Liver (tissue), 9 donors: ENCODE data around the gene ATP6V1E1. TPM values are rescaled to one million over a fixed set of nuclear protein-coding genes. Genes with fewer than 3 reads are reported as not detected.

Experiments used
- DNase-seq: peaks from one replicate; pipeline ENCODE4 v3.0.0-alpha.2; 2017; ENCODE audit warnings: low spot score
- H3K27ac ChIP-seq, 2 donors: one replicate each; pipeline ENCODE4 v1.7.0; 2013; ENCODE audit warnings: inconsistent platforms in 2 of 2, low read length in 2 of 2, control low read depth in 1 of 2, low read depth in 1 of 2, mild to moderate bottlenecking in 1 of 2
- H3K27me3 ChIP-seq, 4 donors: one replicate each; pipeline versions ENCODE4 v1.6.1 to v1.7.0; 2013; ENCODE audit warnings: low read length in 3 of 4, inconsistent platforms in 1 of 4, mild to moderate bottlenecking in 1 of 4, moderate library complexity in 1 of 4; ENCODE audit not compliant: control insufficient read depth in 4 of 4, insufficient read depth in 4 of 4
- H3K36me3 ChIP-seq, 4 donors: one replicate each; pipeline versions ENCODE4 v1.6.1 to v1.7.0; 2013; ENCODE audit warnings: low read length in 3 of 4, mild to moderate bottlenecking in 3 of 4, low read depth in 1 of 4, moderate library complexity in 1 of 4; ENCODE audit not compliant: control insufficient read depth in 4 of 4, insufficient read depth in 3 of 4
- H3K4me1 ChIP-seq, 4 donors: one replicate each; pipeline versions ENCODE4 v1.6.1 to v1.7.0; 2013; ENCODE audit warnings: low read length in 3 of 4, mild to moderate bottlenecking in 3 of 4, moderate library complexity in 1 of 4; ENCODE audit not compliant: control insufficient read depth in 4 of 4, insufficient read depth in 4 of 4
- H3K4me3 ChIP-seq, 3 donors: one replicate each; pipeline versions ENCODE4 v1.6.1 to v1.7.0; 2013; ENCODE audit warnings: low read length in 3 of 3, control low read depth in 1 of 3, low read depth in 1 of 3, mild to moderate bottlenecking in 1 of 3
- H3K9ac ChIP-seq, 2 donors: one replicate each; pipeline ENCODE4 v1.7.0; 2013; ENCODE audit warnings: low read length in 2 of 2, mild to moderate bottlenecking in 2 of 2, moderate library complexity in 2 of 2, control low read depth in 1 of 2, low read depth in 1 of 2
- H3K9me3 ChIP-seq, 4 donors: one replicate each; pipeline versions ENCODE4 v1.6.1 to v1.7.0; 2013; ENCODE audit warnings: low read length in 3 of 4; ENCODE audit not compliant: control insufficient read depth in 4 of 4
- CTCF ChIP-seq: fragments of 150-350 bp; IDR thresholded peaks from 2 replicates; pipeline ENCODE4 v1.5.1; 2017; ENCODE audit warnings: improper control_type of control experiment, low read depth, low read length; ENCODE audit not compliant: missing input control
- EGR1 ChIP-seq, 2 donors: IDR thresholded peaks; 2 replicates each; pipeline ENCODE4 v1.6.1; 2016 to 2018; ENCODE audit warnings: antibody characterized with exemption in 2 of 2, low read depth in 2 of 2
- FOXA1 ChIP-seq: IDR thresholded peaks from 2 replicates; pipeline ENCODE4 v1.6.1; 2016; ENCODE audit warnings: antibody characterized with exemption
- FOXA2 ChIP-seq: IDR thresholded peaks from 2 replicates; pipeline ENCODE4 v1.6.1; 2016; ENCODE audit warnings: antibody characterized with exemption
- GABPA ChIP-seq, 2 donors: IDR thresholded peaks in 1 of 2; conservative IDR thresholded peaks in 1 of 2; 2 replicates each; pipeline ENCODE4 v1.6.1; 2016; ENCODE audit warnings: antibody characterized with exemption in 2 of 2, mild to moderate bottlenecking in 1 of 2, moderate library complexity in 1 of 2
- HNF4A ChIP-seq, 2 donors: conservative IDR thresholded peaks; 2 replicates each; pipeline ENCODE4 v1.6.1; 2016; ENCODE audit warnings: antibody characterized with exemption in 2 of 2, mild to moderate bottlenecking in 2 of 2
- HNF4G ChIP-seq: IDR thresholded peaks from 2 replicates; pipeline ENCODE4 v1.6.1; 2016; ENCODE audit warnings: antibody characterized with exemption
- JUND ChIP-seq, 2 donors: IDR thresholded peaks; 2 replicates each; pipeline ENCODE4 v1.6.1; 2016; ENCODE audit warnings: antibody characterized with exemption in 2 of 2
- RAD21 ChIP-seq, 2 donors: IDR thresholded peaks; 2 replicates each; pipeline ENCODE4 v1.6.1; 2016; ENCODE audit warnings: antibody characterized with exemption in 2 of 2, mild to moderate bottlenecking in 2 of 2
- REST ChIP-seq: IDR thresholded peaks from 2 replicates; pipeline ENCODE4 v1.6.1; 2016; ENCODE audit warnings: antibody characterized with exemption, mild to moderate bottlenecking
- RXRA ChIP-seq, 2 donors: IDR thresholded peaks; 2 replicates each; pipeline ENCODE4 v1.6.1; 2017 to 2018; ENCODE audit warnings: antibody characterized with exemption in 2 of 2, mild to moderate bottlenecking in 1 of 2
- SP1 ChIP-seq: IDR thresholded peaks from 2 replicates; pipeline ENCODE4 v1.6.1; 2018; ENCODE audit warnings: antibody characterized with exemption, mild to moderate bottlenecking
- TAF1 ChIP-seq: conservative IDR thresholded peaks from 2 replicates; pipeline ENCODE4 v1.6.1; 2016; ENCODE audit warnings: antibody characterized with exemption, mild to moderate bottlenecking
- YY1 ChIP-seq: IDR thresholded peaks from 2 replicates; pipeline ENCODE4 v1.6.1; 2016; ENCODE audit warnings: antibody characterized with exemption, mild to moderate bottlenecking
- ZBTB33 ChIP-seq: IDR thresholded peaks from 2 replicates; pipeline ENCODE4 v1.6.1; 2016; ENCODE audit warnings: antibody characterized with exemption
- WGBS: extraction: QIAGEN DNeasy Blood & Tissue Kit; methylation state at CpG from one replicate; pipeline ENCODE4 v1.1.7; 2013; 5-methylcytosine and 5-hydroxymethylcytosine counted together
- polyA plus RNA-seq, 2 donors: library from polyadenylated mRNA; stranded (reverse) in 1 of 2; unstranded in 1 of 2; fragments of 200-250 nt in 1 of 2; fragments of >200 nt in 1 of 2; fragmentation: Nextera tagmentation in 1 of 2; extraction: Ambion mirVana in 1 of 2; gene quantifications; one replicate each; pipeline versions ENCODE4 v1.2.1 to v1.2.3, GENCODE V29; 2013 to 2015
- total RNA-seq, 2 donors: library from RNA; depleted of rRNA; stranded (reverse); fragments of >200 nt; gene quantifications; one replicate each; pipeline ENCODE4 v1.2.3, GENCODE V29; 2014
- TF ChIP-seq, protein P1 (sequence below): IDR thresholded peaks from 2 replicates; pipeline ENCODE4 v1.6.1; 2016; ENCODE audit warnings: antibody characterized with exemption
- donor health status: healthy.
- donor health status: healthy.
- donor health status: healthy.
- donor health status: healthy.
- donor health status: healthy.

ATP6V1E1 gene
- total and polyA plus RNA-seq, 4 donors = 44.6 to 53.1 (median 49.1) TPM

GRCh38 chr22:17601031-17601430 lies 27.5 kb downstream of the ATP6V1E1 start (continued):
- TF ChIP-seq REST (no peak), CTCF (no peak), TAF1 (no peak)
- TF ChIP-seq, protein P1, sequence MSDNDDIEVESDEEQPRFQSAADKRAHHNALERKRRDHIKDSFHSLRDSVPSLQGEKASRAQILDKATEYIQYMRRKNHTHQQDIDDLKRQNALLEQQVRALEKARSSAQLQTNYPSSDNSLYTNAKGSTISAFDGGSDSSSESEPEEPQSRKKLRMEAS = no peak

- Histone ChIP-seq H3K9me3 (no peaks in the 10 kb centered on the region), H3K27ac (no peak overlapping the region), H3K36me3 (peaks cover 11 to 54% (median 52%) of the 10 kb centered on the region in 4 donors), H3K27me3 (no peaks in the 10 kb centered on the region), H3K4me3 (no peak overlapping the region), H3K9ac (no peak overlapping the region), H3K4me1 (no peaks in the 10 kb centered on the region)
- TF ChIP-seq FOXA1 = no peak
- no peak for TF ChIP-seq ZBTB33
- TF ChIP-seq HNF4G = no peak
- no peak for TF ChIP-seq RAD21 (IDR thresholded peaks at IDR 0.05)
- no peak for TF ChIP-seq JUND (IDR thresholded peaks at IDR 0.05)
- TF ChIP-seq, protein P1 = no peak
- TF ChIP-seq HNF4A (conservative IDR thresholded peaks at IDR 0.05) = no peak
- WGBS = 98% methylated on average over 4 of the region's 4 CpGs
- DNase-seq = no peak
Measured at GRCh38 chr22:17598318-17598717, 30.2 kb downstream of the ATP6V1E1 start.

DNA sequence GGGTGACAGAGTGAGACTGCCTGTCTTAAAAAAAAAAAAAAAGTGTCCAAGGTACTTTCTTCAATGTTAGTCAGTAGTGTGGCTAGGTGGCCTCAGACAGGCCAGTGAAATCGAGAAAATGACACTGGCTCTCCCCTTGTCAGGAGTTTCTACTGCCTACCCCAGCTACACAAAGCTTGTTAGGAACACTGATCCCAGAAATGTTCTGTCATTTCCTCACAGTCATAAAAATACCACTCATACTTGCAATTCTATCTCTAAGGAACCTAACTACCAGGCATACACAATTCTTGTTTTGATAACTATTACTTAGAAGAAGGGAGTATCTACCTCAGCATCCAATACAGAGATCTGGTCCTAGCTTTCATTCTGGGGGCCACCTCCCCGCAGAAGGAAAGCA lies 31.3 kb downstream of the ATP6V1E1 start:
- H3K27ac ChIP-seq = no peak overlapping the region
- no peak for DNase-seq
- H3K27me3 ChIP-seq = no peaks in the 10 kb centered on the region
- peaks cover 11 to 63% (median 58%) of the 10 kb centered on the region in 4 donors for H3K36me3 ChIP-seq
- WGBS = 96% methylated on average over 2 of the region's 2 CpGs
- no peak overlapping the region for H3K9ac ChIP-seq
- no peak overlapping the region for H3K4me3 ChIP-seq
- H3K4me1 ChIP-seq = no peaks in the 10 kb centered on the region
- H3K9me3 ChIP-seq = no peaks in the 10 kb centered on the region
- no peak for TF ChIP-seq REST
- TF ChIP-seq ZBTB33 = no peak
- TF ChIP-seq FOXA1 = no peak
- TF ChIP-seq GABPA (IDR thresholded peaks at IDR 0.05 in 1 of 2, conservative IDR thresholded peaks at IDR 0.05 in 1 of 2) = no peak
- no peak for TF ChIP-seq EGR1 (IDR thresholded peaks at IDR 0.05; ENCODE audit: low read depth in 2 of 2)
- TF ChIP-seq RAD21 (IDR thresholded peaks at IDR 0.05) = no peak
- TF ChIP-seq TAF1 = no peak
- TF ChIP-seq YY1 = no peak
- no peak for TF ChIP-seq SP1
- no peak for TF ChIP-seq RXRA (IDR thresholded peaks at IDR 0.05)
- no peak for TF ChIP-seq FOXA2
- TF ChIP-seq HNF4G = no peak
